NT2/D1 (cell line): Measurements from ENCODE around the gene ACTR5.

Source experiments
- SUZ12 ChIP-seq: IDR thresholded peaks from 2 replicates; pipeline ENCODE4 v1.6.1; 2011; ENCODE audit not compliant: insufficient read length, insufficient read depth; ENCODE audit errors: extremely low read depth
- YY1 ChIP-seq: IDR thresholded peaks from 2 replicates; pipeline ENCODE4 v1.6.1; 2011; ENCODE audit not compliant: insufficient read length, insufficient read depth
- ZNF274 ChIP-seq: IDR thresholded peaks from 2 replicates; pipeline ENCODE4 v1.6.1; 2011; ENCODE audit warnings: mild to moderate bottlenecking, low read depth, low read length

GRCh38 chr20:38760978-38761377 is 12.7 kb downstream of the ACTR5 start:
- no peak for TF ChIP-seq ZNF274
- TF ChIP-seq SUZ12 = no peak
- no peak for TF ChIP-seq YY1
